ENCODE measurements around the gene GPR89B.
"Not testable (repeated sequence)": the region's sequence is repeated elsewhere in the genome, so short reads cannot be mapped to it uniquely, and the experiment has no call there.

The GPR89B gene

GRCh38 chr1:148037850-148038461, 109.7 kb downstream of the GPR89B start:
- DNase-seq, result not testable (repeated sequence)

DNA sequence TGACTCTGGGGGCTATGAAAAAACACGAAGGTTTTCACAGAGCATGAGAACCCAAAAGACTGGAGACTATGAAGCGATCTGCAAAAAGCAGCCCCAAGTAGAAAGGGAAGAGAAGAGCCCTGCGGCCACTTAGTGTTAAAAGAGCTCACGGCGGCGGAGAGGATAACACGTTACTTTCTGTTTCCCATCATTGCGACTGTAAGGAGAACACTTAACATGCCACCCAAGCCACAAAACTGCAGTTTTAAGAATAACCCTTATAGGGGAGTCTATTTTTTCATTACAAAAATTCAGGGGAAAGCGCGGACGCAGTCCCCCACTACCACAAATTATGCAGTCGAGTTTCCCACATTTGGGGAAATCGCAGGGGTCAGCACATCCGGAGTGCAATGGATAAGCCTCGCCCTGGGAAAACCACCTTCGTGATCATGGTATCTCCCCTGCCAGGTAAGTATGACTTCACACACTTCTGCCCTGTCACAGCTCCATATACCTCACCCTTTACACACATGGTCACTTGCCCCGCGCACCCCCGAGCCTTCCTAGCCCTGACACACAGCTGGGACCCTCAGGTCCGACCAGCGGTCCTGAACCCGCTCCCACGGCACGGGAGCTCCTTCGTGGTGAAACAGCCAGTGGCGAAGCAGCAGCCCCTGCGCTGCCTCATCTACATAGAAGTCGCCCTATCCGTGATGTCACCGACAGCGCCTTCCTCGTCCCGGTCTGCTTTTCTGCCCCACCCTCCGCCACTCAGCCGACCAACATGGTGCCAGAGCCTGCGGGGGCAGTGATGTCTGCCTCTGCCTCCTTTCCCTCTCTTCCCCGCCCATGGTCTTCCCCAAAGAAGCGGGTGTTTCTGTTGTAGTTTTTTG, 110.5 kb downstream of the GPR89B start:
- peak; percentile 97 for DNase-seq

Measured in islet precursor cell (in vitro differentiated cells).